CD14-positive monocyte (primary cell): ENCODE measurements around the gene WDR5. TPM values are rescaled to one million over a fixed set of nuclear protein-coding genes. Genes with fewer than 3 reads are reported as not detected.

Experiments
- DNase-seq, 3 donors: peaks; one replicate each; pipeline ENCODE4 v3.0.0-alpha.2; 2011 to 2022
- H2AFZ ChIP-seq: 2 replicates; pipeline ENCODE4 v1.6.0; 2012; ENCODE audit warnings: mild to moderate bottlenecking, low read depth, low read length, inconsistent platforms; ENCODE audit not compliant: insufficient read depth, poor library complexity, severe bottlenecking
- H3K27ac ChIP-seq, 2 donors: 1 replicate in 1 of 2; 2 replicates in 1 of 2; pipeline ENCODE4 v1.5.1; 2012 to 2013; ENCODE audit warnings: low read length in 2 of 2, control low read depth in 1 of 2, inconsistent platforms in 1 of 2, low read depth in 1 of 2, mild to moderate bottlenecking in 1 of 2
- H3K27me3 ChIP-seq, 2 donors: one replicate each; pipeline versions ENCODE4 v1.6.0 to v1.6.1; 2011 to 2013; ENCODE audit warnings: low read length in 2 of 2; ENCODE audit not compliant: control insufficient read depth in 2 of 2, insufficient read depth in 2 of 2
- H3K36me3 ChIP-seq, 2 donors: replicated peaks in 1 of 2; 1 replicate in 1 of 2; 2 replicates in 1 of 2; pipeline versions ENCODE4 v1.5.1 to v1.6.1; 2012 to 2013; ENCODE audit warnings: low read length in 2 of 2, control low read depth in 1 of 2, inconsistent platforms in 1 of 2, mild to moderate bottlenecking in 1 of 2; ENCODE audit not compliant: insufficient read depth in 2 of 2, control insufficient read depth in 1 of 2
- H3K4me1 ChIP-seq, 2 donors: 1 replicate in 1 of 2; 2 replicates in 1 of 2; pipeline versions ENCODE4 v1.5.1 to v1.6.1; 2012 to 2013; ENCODE audit warnings: low read length in 2 of 2, control low read depth in 1 of 2, inconsistent platforms in 1 of 2, mild to moderate bottlenecking in 1 of 2, moderate library complexity in 1 of 2; ENCODE audit not compliant: insufficient read depth in 2 of 2, control insufficient read depth in 1 of 2
- H3K4me2 ChIP-seq: replicated peaks from 2 replicates; pipeline ENCODE3; 2012; ENCODE audit warnings: low read length, moderate library complexity, mild to moderate bottlenecking; ENCODE audit not compliant: poor library complexity, severe bottlenecking; ENCODE audit errors: extremely low read depth
- H3K4me3 ChIP-seq, 3 experiments: fragments of 200-600 bp in 1 of 3; sonication (generic) in 1 of 3; replicated peaks in 1 of 3; 1 replicate in 2 of 3; 2 replicates in 1 of 3; pipeline ENCODE4 v1.5.1; 2011 to 2013; ENCODE audit warnings: low read length in 3 of 3, mild to moderate bottlenecking in 3 of 3, control low read depth in 2 of 3, low read depth in 2 of 3, inconsistent platforms in 1 of 3, moderate library complexity in 1 of 3
- H3K79me2 ChIP-seq: 2 replicates; pipeline ENCODE4 v1.6.0; 2012; ENCODE audit warnings: mild to moderate bottlenecking, control low read depth, inconsistent platforms, low read length, moderate library complexity; ENCODE audit not compliant: insufficient read depth
- H3K9ac ChIP-seq: 2 replicates; pipeline ENCODE4 v1.6.0; 2017; ENCODE audit warnings: low read length, mild to moderate bottlenecking; ENCODE audit not compliant: insufficient read depth, poor library complexity, severe bottlenecking
- H3K9me3 ChIP-seq, 2 donors: replicated peaks in 1 of 2; 1 replicate in 1 of 2; 2 replicates in 1 of 2; pipeline versions ENCODE4 v1.5.1 to v1.6.1; 2012 to 2013; ENCODE audit warnings: low read length in 2 of 2, control low read depth in 1 of 2; ENCODE audit not compliant: control insufficient read depth in 1 of 2, insufficient read depth in 1 of 2
- H4K20me1 ChIP-seq: 2 replicates; pipeline ENCODE4 v1.6.0; 2012; ENCODE audit warnings: mild to moderate bottlenecking, low read length, control low read depth, moderate library complexity; ENCODE audit not compliant: insufficient read depth
- H3K27ac Mint-ChIP-seq, 7 donors: one replicate each; pipeline ENCODE4 v1.8.0; 2020; ENCODE audit warnings: mild to moderate bottlenecking in 7 of 7, mixed read lengths in 7 of 7, moderate library complexity in 6 of 7, inconsistent platforms in 2 of 7
- H3K27me3 Mint-ChIP-seq, 3 donors: one replicate each; pipeline ENCODE4 v1.8.0; 2021 to 2022; ENCODE audit warnings: low read depth in 3 of 3, mild to moderate bottlenecking in 3 of 3, mixed read lengths in 3 of 3, moderate library complexity in 3 of 3, inconsistent platforms in 1 of 3
- H3K36me3 Mint-ChIP-seq, 2 donors: one replicate each; pipeline ENCODE4 v1.8.0; 2020; ENCODE audit warnings: mixed read lengths in 2 of 2, inconsistent platforms in 1 of 2, mild to moderate bottlenecking in 1 of 2
- H3K4me1 Mint-ChIP-seq: one replicate; pipeline ENCODE4 v1.8.0; 2020; ENCODE audit warnings: mild to moderate bottlenecking, mixed read lengths
- H3K4me3 Mint-ChIP-seq, 2 donors: one replicate each; pipeline ENCODE4 v1.8.0; 2020; ENCODE audit warnings: mild to moderate bottlenecking in 2 of 2, mixed read lengths in 2 of 2, moderate library complexity in 1 of 2
- H3K9me3 Mint-ChIP-seq, 7 donors: one replicate each; pipeline ENCODE4 v1.8.0; 2020 to 2022; ENCODE audit warnings: mixed read lengths in 7 of 7, mild to moderate bottlenecking in 6 of 7, moderate library complexity in 6 of 7, inconsistent platforms in 2 of 7
- CTCF ChIP-seq: fragments of 200-600 bp; IDR thresholded peaks from one replicate; pipeline ENCODE4 v1.8.0; 2022; ENCODE audit warnings: antibody characterized with exemption, mild to moderate bottlenecking
- WGBS: methylation state at CpG from one replicate; pipeline ENCODE4 v1.1.5; 2013; ENCODE audit warnings: missing lambda C conversion rate; ENCODE audit not compliant: insufficient coverage; 5-methylcytosine and 5-hydroxymethylcytosine counted together
- intact Hi-C, 2 donors: fragments of 100-400 bp; cut with micrococcal nuclease; formaldehyde crosslinking; loops; one replicate each; pipeline versions ENCODE4 v1.15.0 to v1.15.1; 2023
- polyA plus RNA-seq, 3 donors: library from polyadenylated mRNA; depleted of rRNA in 1 of 3; unstranded in 2 of 3; stranded (reverse) in 1 of 3; fragments of 300-500 nt in 2 of 3; fragments of >200 nt in 1 of 3; fragmentation: Illumina TruSeq in 2 of 3; gene quantifications; 1 replicate in 2 of 3; 2 replicates in 1 of 3; pipeline ENCODE4 v1.2.3, GENCODE V29; 2012 to 2021

WDR5 gene
- polyA plus RNA-seq, 3 donors: 8.7 to 17.3 (median 10.2) TPM

GRCh38 chr9:134173127-134174072 is 37.5 kb downstream of the WDR5 start:
- Mint-ChIP-seq H3K36me3 (peaks cover 0 to 3% of the 10 kb centered on the region in 2 donors), H3K4me1 (peaks cover 26% of the 10 kb centered on the region), H3K27ac (peak overlapping the region in 3 of 7 donors; percentile 25 to 50 (median 43)), H3K9me3 (peaks cover 3 to 7% (median 6%) of the 10 kb centered on the region in 7 donors), H3K27me3 (peaks cover 0 to 23% (median 8%) of the 10 kb centered on the region in 3 donors), H3K4me3 (peak overlapping the region in 1 of 2 donors; percentile 55)
- Histone ChIP-seq H3K36me3 (no peaks in the 10 kb centered on the region), H3K9me3 (peaks cover 0 to 6% of the 10 kb centered on the region in 2 donors), H3K79me2 (no peaks in the 10 kb centered on the region), H3K4me3 (peak overlapping the region in 1 of 3 experiments; percentile 53), H3K9ac (no peak overlapping the region), H4K20me1 (no peaks in the 10 kb centered on the region), H3K27ac (peak overlapping the region; percentile 17 to 27), H3K27me3 (peaks cover 0 to 1% of the 10 kb centered on the region in 2 donors), H2AFZ (no peak overlapping the region), H3K4me1 (peaks cover 0 to 9% of the 10 kb centered on the region in 2 donors), H3K4me2 (peak overlapping the region; percentile 55)
- no peak for DNase-seq
- intact Hi-C loops: loop anchor here in 1 of 2 donors (5.0 kb wide), 2 partner anchors 69 to 144 kb away; no protein-coding TSS in a partner anchor
- TF ChIP-seq CTCF: no peak
- WGBS: 88% methylated on average over 36 of the region's 46 CpGs

- peaks cover 0 to under 1% of the 10 kb centered on the region in 2 donors for H3K9me3 ChIP-seq
- no peaks in the 10 kb centered on the region for H3K79me2 ChIP-seq
- H3K27me3 Mint-ChIP-seq: peaks cover 6 to 29% (median 10%) of the 10 kb centered on the region in 3 donors
- peaks cover 31% of the 10 kb centered on the region for H3K4me1 Mint-ChIP-seq
- 0% methylated on average over 8 of the region's 9 CpGs for WGBS
- H3K4me2 ChIP-seq: peak overlapping the region; percentile 55
- no peaks in the 10 kb centered on the region for H3K36me3 Mint-ChIP-seq
- peaks cover 0 to 2% (median under 1%) of the 10 kb centered on the region in 7 donors for H3K9me3 Mint-ChIP-seq
- peaks cover 0 to 2% of the 10 kb centered on the region in 2 donors for H3K27me3 ChIP-seq
- peak overlapping the region in 5 of 7 donors; percentile 20 to 61 (median 42) for H3K27ac Mint-ChIP-seq
- no peak overlapping the region for H2AFZ ChIP-seq
- H3K9ac ChIP-seq: no peak overlapping the region
- no peak for TF ChIP-seq CTCF
- intact Hi-C loops: loop anchor here in 1 of 2 donors (5.0 kb wide), 2 partner anchors 68 to 143 kb away; no protein-coding TSS in a partner anchor
- no peaks in the 10 kb centered on the region for H4K20me1 ChIP-seq
- peaks cover 5 to 12% of the 10 kb centered on the region in 2 donors for H3K4me1 ChIP-seq
- H3K27ac ChIP-seq: peak overlapping the region; percentile 17 to 27
- H3K36me3 ChIP-seq: no peaks in the 10 kb centered on the region
- H3K4me3 ChIP-seq: peak overlapping the region in 1 of 3 experiments; percentile 53
- peak; percentile 74 to 81 (median 80) for DNase-seq
- H3K4me3 Mint-ChIP-seq: peak overlapping the region in 1 of 2 donors; percentile 76
These were observed 38.2 kb downstream of the WDR5 start for GRCh38 chr9:134174073-134174449.
